NCI-H1048 (cell line): ENCODE measurements around the gene CNTNAP2.

Experiments used
- DNase-seq: peaks from one replicate; lab custom pipeline; 2025; lab: John Stamatoyannopoulos, UW

The CNTNAP2 gene

GRCh38 chr7:146417176-146417575 is 300.6 kb downstream of the CNTNAP2 start:
- no peak for DNase-seq

GRCh38 chr7:146423446-146423845 is 306.8 kb downstream of the CNTNAP2 start:
- DNase-seq: no peak

- no peak for DNase-seq
These were observed 307.5 kb downstream of the CNTNAP2 start for GRCh38 chr7:146424084-146424483.

- no peak for DNase-seq
These were observed 316.9 kb downstream of the CNTNAP2 start for GRCh38 chr7:146433501-146433900.

GRCh38 chr7:146443102-146443501 is 326.5 kb downstream of the CNTNAP2 start:
- no peak for DNase-seq

GRCh38 chr7:146449625-146450024 is 333.0 kb downstream of the CNTNAP2 start:
- no peak for DNase-seq

GRCh38 chr7:146455091-146455655 is 338.6 kb downstream of the CNTNAP2 start:
- DNase-seq: no peak

GRCh38 chr7:146479040-146479439 is 362.4 kb downstream of the CNTNAP2 start:
- no peak for DNase-seq

- DNase-seq: no peak
These were observed 369.9 kb downstream of the CNTNAP2 start for GRCh38 chr7:146486519-146486918.

GRCh38 chr7:146492017-146492416 is 375.4 kb downstream of the CNTNAP2 start:
- no peak for DNase-seq

- DNase-seq: no peak
These were observed 378.5 kb downstream of the CNTNAP2 start for GRCh38 chr7:146494952-146495596.

- no peak for DNase-seq
These were observed 380.1 kb downstream of the CNTNAP2 start for GRCh38 chr7:146496657-146497056.

GRCh38 chr7:146499970-146500369 is 383.4 kb downstream of the CNTNAP2 start:
- DNase-seq: no peak

GRCh38 chr7:146503844-146504243 is 387.2 kb downstream of the CNTNAP2 start:
- no peak for DNase-seq

GRCh38 chr7:146510088-146510680 is 393.6 kb downstream of the CNTNAP2 start:
- DNase-seq: no peak

- DNase-seq: no peak
These were observed 397.7 kb downstream of the CNTNAP2 start for GRCh38 chr7:146514304-146514703.

GRCh38 chr7:146528581-146528980 is 412.0 kb downstream of the CNTNAP2 start:
- DNase-seq: no peak

GRCh38 chr7:146539836-146540235 is 423.2 kb downstream of the CNTNAP2 start:
- no peak for DNase-seq

- no peak for DNase-seq
These were observed 425.5 kb downstream of the CNTNAP2 start for GRCh38 chr7:146542101-146542500.

- DNase-seq: no peak
These were observed 428.1 kb downstream of the CNTNAP2 start for GRCh38 chr7:146544748-146545147.

GRCh38 chr7:146548816-146549215 is 432.2 kb downstream of the CNTNAP2 start:
- no peak for DNase-seq

GRCh38 chr7:146554556-146554955 is 438.0 kb downstream of the CNTNAP2 start:
- no peak for DNase-seq

- no peak for DNase-seq
These were observed 441.4 kb downstream of the CNTNAP2 start for GRCh38 chr7:146557971-146558469.
